Measurements from ENCODE around the gene DAPP1. TPM values are rescaled to one million over a fixed set of nuclear protein-coding genes. Genes with fewer than 3 reads are reported as not detected.

The DAPP1 gene
- total and polyA plus RNA-seq, 10 of the 15 experiments (the other 5 are each of a cell fraction or from before 2014, with no cell fraction given), result 46.5 to 147 (median 74.2) TPM

GRCh38 chr4:99811117-99811516, 5.5 kb upstream of the DAPP1 start (continued):
- TF ChIP-seq SKIL (IDR thresholded peaks at IDR 0.05; ENCODE audit: low read depth, poor library complexity, severe bottlenecking) (no peak), TARDBP (IDR thresholded peaks at IDR 0.05; ENCODE audit: borderline replicate concordance) (no peak), NFYB (IDR thresholded peaks at IDR 0.05; ENCODE audit: insufficient read depth, low read depth, low read length) (no peak), RAD21 (IDR thresholded peaks at IDR 0.05; ENCODE audit: insufficient read depth, low read depth, low read length) (no peak), SMAD5 (IDR thresholded peaks at IDR 0.05; ENCODE audit: low read depth) (no peak), ASH2L (IDR thresholded peaks at IDR 0.05; ENCODE audit: borderline replicate concordance, low read depth) (no peak), RAD51 (IDR thresholded peaks at IDR 0.05) (no peak), SPI1 (IDR thresholded peaks at IDR 0.05; ENCODE audit: borderline replicate concordance, insufficient read depth, low read depth, low read length) (no peak), IRF5 (IDR thresholded peaks at IDR 0.05; ENCODE audit: borderline replicate concordance) (no peak)
- TF ChIP-seq, protein P1, sequence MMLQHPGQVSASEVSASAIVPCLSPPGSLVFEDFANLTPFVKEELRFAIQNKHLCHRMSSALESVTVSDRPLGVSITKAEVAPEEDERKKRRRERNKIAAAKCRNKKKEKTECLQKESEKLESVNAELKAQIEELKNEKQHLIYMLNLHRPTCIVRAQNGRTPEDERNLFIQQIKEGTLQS (IDR thresholded peaks at IDR 0.05; ENCODE audit: borderline replicate concordance, extremely low read depth, low read depth, low read length), result no peak
